ENCODE data around the gene GSTM2.

GSTM2 gene

GRCh38 chr1:109632671-109633346, 35.0 kb upstream of the GSTM2 start (continued):
- TF ChIP-seq ZIC2 (tag by site-specific recombination; IDR thresholded peaks at IDR 0.05), result peak; percentile 82
- no peak for TF ChIP-seq ZFP41 (tag by site-specific recombination; IDR thresholded peaks at IDR 0.05; ENCODE audit: borderline replicate concordance)

- CTCF ChIA-PET, result interaction anchor here (0.6 to 11.3 kb wide), 8 partner anchors 9 to 427 kb away, joined by 3 to 345 read pairs (median 4); no protein-coding TSS in a partner anchor
- no peak overlapping the region for H3K27ac ChIP-seq (ENCODE audit: extremely low read depth, low read depth, low read length)
- TF ChIP-seq ZSCAN16 (tag by site-specific recombination; IDR thresholded peaks at IDR 0.05), result no peak
- no peak for TF ChIP-seq YY1 (tag by site-specific recombination; IDR thresholded peaks at IDR 0.05)
- peak; percentile 55 for TF ChIP-seq ZIC2 (tag by site-specific recombination; IDR thresholded peaks at IDR 0.05)
- no peak for TF ChIP-seq ZNF174 (tag by site-specific recombination; IDR thresholded peaks at IDR 0.05)
- no peak for TF ChIP-seq ZNF639 (tag by site-specific recombination; IDR thresholded peaks at IDR 0.05)
- no peak for TF ChIP-seq KLF7 (tag by site-specific recombination; IDR thresholded peaks at IDR 0.05; ENCODE audit: borderline replicate concordance)
- TF ChIP-seq ZNF585B (tag by site-specific recombination; IDR thresholded peaks at IDR 0.05), result no peak
- TF ChIP-seq ZNF768 (tag by site-specific recombination; IDR thresholded peaks at IDR 0.05), result 0 out of 2 replicates have a peak, but pooled peaks have one; percentile 29
- no peak for TF ChIP-seq AEBP2 (tag by site-specific recombination; IDR thresholded peaks at IDR 0.05; ENCODE audit: borderline replicate concordance)
- TF ChIP-seq ZNF324 (tag by site-specific recombination; IDR thresholded peaks at IDR 0.05), result no peak
- TF ChIP-seq ZSCAN23 (tag by site-specific recombination; IDR thresholded peaks at IDR 0.05), result no peak
- no peak for TF ChIP-seq ZNF785 (tag by site-specific recombination; IDR thresholded peaks at IDR 0.05)
- no peak for TF ChIP-seq KLF8 (tag by site-specific recombination; IDR thresholded peaks at IDR 0.05)
These were observed 33.6 kb upstream of the GSTM2 start for GRCh38 chr1:109634292-109634691.

GRCh38 chr1:109634771-109635750, 32.8 kb upstream of the GSTM2 start:
- Histone ChIP-seq H3K9me3 (ENCODE audit: control insufficient read depth, insufficient read depth, low read depth, low read length) (no peaks in the 10 kb centered on the region), H3K4me3 (ENCODE audit: low read depth, low read length) (no peak overlapping the region), H3K36me3 (ENCODE audit: control insufficient read depth in 2 of 2, insufficient read depth in 1 of 2, low read length in 2 of 2) (peaks cover 0 to 20% of the 10 kb centered on the region in 2 experiments; a peak in 1 of 3 replicates), H3K27ac (ENCODE audit: extremely low read depth, low read depth, low read length) (no peak overlapping the region), H3K4me1 (ENCODE audit: control insufficient read depth, insufficient read depth, low read length) (no peaks in the 10 kb centered on the region)
- POLR2A ChIA-PET, result interaction anchor here (1.2 kb wide), 1 partner anchor 87 kb away, joined by 4 read pairs; the partner anchor contains the start of gene GNAI3
- CTCF ChIA-PET, result interaction anchor here (0.6 to 11.3 kb wide), 6 partner anchors 24 to 395 kb away, joined by 3 to 345 read pairs (median 4); no protein-coding TSS in a partner anchor
- TF ChIP-seq ZNF837 (tag by site-specific recombination; IDR thresholded peaks at IDR 0.05), result no peak
- no peak for TF ChIP-seq GLI4 (tag by site-specific recombination; IDR thresholded peaks at IDR 0.05)
- no peak for TF ChIP-seq ZNF221 (tag by site-specific recombination; IDR thresholded peaks at IDR 0.05; ENCODE audit: borderline replicate concordance)
- no peak for TF ChIP-seq ZNF571 (tag by site-specific recombination; IDR thresholded peaks at IDR 0.05)
- TF ChIP-seq ZNF248 (tag by site-specific recombination; IDR thresholded peaks at IDR 0.05), result no peak
- TF ChIP-seq ZNF292 (tag by site-specific recombination; IDR thresholded peaks at IDR 0.05; ENCODE audit: borderline replicate concordance, low read depth), result no peak
- TF ChIP-seq ZNF704 (tag by site-specific recombination; IDR thresholded peaks at IDR 0.05), result no peak

More at GRCh38 chr1:109634292-109634691, 33.6 kb upstream of the GSTM2 start:
- Histone ChIP-seq H3K4me3 (ENCODE audit: low read depth, low read length) (no peak overlapping the region), H3K4me1 (ENCODE audit: control insufficient read depth, insufficient read depth, low read length) (no peaks in the 10 kb centered on the region), H3K9me3 (ENCODE audit: control insufficient read depth, insufficient read depth, low read depth, low read length) (no peaks in the 10 kb centered on the region), H3K36me3 (ENCODE audit: control insufficient read depth in 2 of 2, insufficient read depth in 1 of 2, low read length in 2 of 2) (peaks cover 0 to 27% of the 10 kb centered on the region in 2 experiments; a peak in 1 of 3 replicates)
- POLR2A ChIA-PET, result interaction anchor here (1.2 kb wide), 1 partner anchor 86 kb away, joined by 4 read pairs; the partner anchor contains the start of gene GNAI3

Measured in HEK293 (cell line).